HG03342 (cell line): ENCODE data around the gene CACNA1A.

ENCODE experiments used
- ATAC-seq: cut with Tn5 transposase; IDR thresholded peaks from one replicate; pipeline ENCODE4 v1.9.1; 2021; ENCODE audit warnings: mild to moderate bottlenecking, moderate library complexity; ENCODE audit not compliant: unreplicated experiment

The CACNA1A gene

GRCh38 chr19:13314761-13315160 is 191.5 kb downstream of the CACNA1A start:
- ATAC-seq, result no peak

- no peak for ATAC-seq
Measured at GRCh38 chr19:13313875-13314274, 192.4 kb downstream of the CACNA1A start.

- no peak for ATAC-seq
Measured at GRCh38 chr19:13309864-13310263, 196.4 kb downstream of the CACNA1A start.

GRCh38 chr19:13303381-13304129 is 202.7 kb downstream of the CACNA1A start:
- ATAC-seq, result no peak

DNA sequence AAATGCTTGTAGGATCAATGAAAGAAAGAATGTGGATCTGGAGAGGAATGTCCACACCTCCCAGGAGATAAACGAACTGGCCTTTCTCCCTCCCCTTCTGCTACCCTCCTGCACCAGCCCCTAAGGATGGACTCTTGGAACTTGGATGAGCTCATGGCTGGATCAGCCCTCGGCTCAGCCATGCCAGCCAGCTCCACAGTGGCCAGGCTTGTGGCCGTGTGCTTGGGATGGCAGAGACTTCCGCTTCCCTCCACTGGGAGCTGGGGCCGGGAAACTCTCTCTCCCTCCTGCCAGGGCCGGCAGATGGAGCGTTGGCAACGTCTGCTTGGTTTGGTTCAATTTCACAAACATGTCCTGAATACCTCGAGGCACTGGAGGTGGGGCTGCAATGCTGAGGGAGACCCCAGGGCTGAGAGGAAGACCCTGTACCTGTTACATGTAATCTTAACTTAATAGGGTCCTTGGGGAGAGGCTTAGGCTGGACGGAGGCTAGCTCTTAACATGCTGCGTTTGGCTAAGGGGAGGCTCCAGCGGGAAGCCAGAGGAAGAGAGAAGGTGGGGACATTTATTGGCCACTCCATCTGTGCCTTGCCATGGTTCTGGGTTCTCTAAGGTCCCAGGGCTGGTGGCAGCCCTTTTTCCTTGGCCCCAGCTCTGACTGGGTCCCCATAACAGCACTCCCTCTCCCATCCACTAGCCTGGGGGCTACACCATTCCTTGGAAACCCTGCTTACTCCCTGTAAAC is 203.6 kb downstream of the CACNA1A start:
- no peak for ATAC-seq

GRCh38 chr19:13301627-13302334 is 204.5 kb downstream of the CACNA1A start:
- ATAC-seq, result no peak

GRCh38 chr19:13300421-13301030 is 205.8 kb downstream of the CACNA1A start:
- ATAC-seq, result no peak

- ATAC-seq, result no peak
Measured at GRCh38 chr19:13299838-13300237, 206.4 kb downstream of the CACNA1A start.

- no peak for ATAC-seq
Measured at GRCh38 chr19:13298565-13299481, 207.5 kb downstream of the CACNA1A start.

- no peak for ATAC-seq
Measured at GRCh38 chr19:13297023-13297422, 209.3 kb downstream of the CACNA1A start.

GRCh38 chr19:13294812-13295567 is 211.3 kb downstream of the CACNA1A start:
- no peak for ATAC-seq

- ATAC-seq, result no peak
Measured at GRCh38 chr19:13291913-13292312, 214.4 kb downstream of the CACNA1A start.

- no peak for ATAC-seq
Measured at GRCh38 chr19:13290741-13291140, 215.5 kb downstream of the CACNA1A start.

GRCh38 chr19:13289295-13289694 is 217.0 kb downstream of the CACNA1A start:
- no peak for ATAC-seq

GRCh38 chr19:13286195-13286985 is 219.9 kb downstream of the CACNA1A start:
- ATAC-seq, result no peak

DNA sequence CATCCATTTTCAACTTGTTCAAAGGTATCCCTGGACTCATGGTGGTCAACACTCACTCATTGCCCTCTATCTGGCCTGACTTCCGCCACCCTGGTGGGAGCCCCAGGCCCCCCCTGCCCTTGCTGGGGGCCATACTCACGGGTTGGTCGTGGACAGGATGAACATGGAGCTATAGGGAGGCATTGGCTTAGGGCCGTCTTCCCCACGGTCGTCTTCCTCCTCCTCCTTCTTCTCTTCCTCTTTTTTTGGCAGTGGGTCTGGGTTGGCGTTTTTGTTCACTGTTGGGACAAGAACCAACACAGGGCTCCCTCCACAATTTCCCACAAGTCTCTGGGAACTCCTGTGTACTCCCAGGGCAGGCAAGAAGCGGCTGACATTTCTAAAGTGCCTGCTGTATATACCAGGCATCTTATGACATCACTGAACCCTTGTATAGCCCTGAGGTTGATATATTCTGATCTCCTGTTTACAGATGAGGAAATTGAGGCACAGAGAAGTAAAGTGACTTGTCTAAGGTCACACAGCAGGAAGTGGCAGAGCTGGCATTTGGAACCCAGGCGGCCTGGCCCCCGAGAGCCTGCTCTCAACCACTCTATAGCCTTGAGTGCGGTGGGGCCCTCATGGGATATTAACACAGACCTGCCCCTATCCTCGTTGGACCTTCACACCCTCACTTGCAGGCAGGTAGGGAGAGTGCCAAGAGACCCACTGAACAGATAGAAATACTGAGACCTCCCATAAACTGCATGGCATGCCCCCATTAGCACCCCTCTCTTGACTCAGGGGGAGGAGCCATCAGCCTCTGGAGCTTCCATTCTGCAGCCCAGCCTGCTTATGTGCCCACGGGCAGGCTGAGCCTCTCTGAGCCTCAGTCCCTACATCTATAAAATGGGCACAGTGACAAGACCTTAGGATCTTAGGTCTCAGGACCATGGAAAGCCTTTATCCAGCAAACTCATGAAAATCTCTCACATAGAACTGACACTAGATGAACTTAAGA is 221.1 kb downstream of the CACNA1A start:
- no peak for ATAC-seq

- no peak for ATAC-seq
Measured at GRCh38 chr19:13283871-13284270, 222.4 kb downstream of the CACNA1A start.
